Psoas muscle (tissue), 8 donors: ENCODE measurements around the gene TCEANC. TPM values are rescaled to one million over a fixed set of nuclear protein-coding genes. Genes with fewer than 3 reads are reported as not detected.

ENCODE experiments used
- ATAC-seq, 4 donors: fragments of 200-7000 bp; cut with Tn5 transposase; one replicate each; pipeline ENCODE4 v1.9.1; 2020; ENCODE audit warnings: moderate library complexity in 3 of 4, mild to moderate bottlenecking in 2 of 4
- DNase-seq, 2 donors: peaks; one replicate each; pipeline ENCODE4 v3.0.0-alpha.2; 2020
- H3K27ac ChIP-seq: fragments of 200-600 bp; one replicate; pipeline ENCODE4 v1.8.0; 2022
- H3K27me3 ChIP-seq, 3 donors: fragments of 200-600 bp in 1 of 3; one replicate each; pipeline versions ENCODE4 v1.6.1 to v1.8.0; 2013 to 2022; ENCODE audit warnings: low read length in 2 of 3, mild to moderate bottlenecking in 2 of 3, moderate library complexity in 1 of 3; ENCODE audit not compliant: insufficient read depth in 3 of 3
- H3K36me3 ChIP-seq, 2 donors: fragments of 200-600 bp in 1 of 2; one replicate each; pipeline versions ENCODE4 v1.6.1 to v1.8.0; 2013 to 2022; ENCODE audit warnings: low read depth in 1 of 2, mild to moderate bottlenecking in 1 of 2, moderate library complexity in 1 of 2; ENCODE audit not compliant: insufficient read depth in 1 of 2
- H3K4me1 ChIP-seq: fragments of 200-600 bp; one replicate; pipeline ENCODE4 v1.8.0; 2022
- H3K4me3 ChIP-seq: fragments of 200-600 bp; one replicate; pipeline ENCODE4 v1.8.0; 2022; ENCODE audit warnings: mild to moderate bottlenecking
- H3K9me3 ChIP-seq: fragments of 200-600 bp; one replicate; pipeline ENCODE4 v1.8.0; 2022
- CTCF ChIP-seq: fragments of 200-600 bp; IDR thresholded peaks from one replicate; pipeline ENCODE4 v1.8.0; 2022; ENCODE audit warnings: antibody characterized with exemption
- WGBS, 3 donors: extraction: QIAGEN DNeasy Blood & Tissue Kit; methylation state at CpG; one replicate each; pipeline versions ENCODE4 v1.1.6 to v1.1.7; 2013; 5-methylcytosine and 5-hydroxymethylcytosine counted together
- intact Hi-C, 2 donors: fragments of 100-400 bp; cut with DNase I; formaldehyde crosslinking; loops; one replicate each; pipeline versions ENCODE4 v1.11.0 to v1.14.2; 2022
- polyA plus RNA-seq, 3 donors: library from polyadenylated mRNA; stranded (reverse); fragments of 200-250 nt; gene quantifications; one replicate each; pipeline ENCODE4 v1.2.3, GENCODE V29; 2013
- total RNA-seq, 4 donors: library from RNA; stranded (reverse); fragmentation: NEBNext Ultra II Directional in 2 of 4; extraction: Animal tissue kit (Norgen Biotek cat#: 25700) in 2 of 4; gene quantifications; one replicate each; pipeline versions ENCODE4 v1.2.1 to v1.2.4, GENCODE V29; 2021 to 2023
- donor health status: healthy with polysubstance abuse.
- donor health status: DM: no; HTN: no; CAD: no; lungs with moderate emphysema.
- donor health status: Bipolar disorder and iron deficiency.
- donor health status: healthy.
- donor health status: DM: yes; HTN: yes; CAD: no.
- donor health status: DM: no; HTN: no; CAD: no.
- donor health status: DM: no; HTN: no; CAD: no.
- donor health status: DM: yes; HTN: yes; CAD: no.

TCEANC gene
- total and polyA plus RNA-seq, 7 donors = 0.95 to 5.2 (median 3.5) TPM

- intact Hi-C loops = loop anchor here in 1 of 2 donors (5.0 kb wide), 1 partner anchor 44 kb away; the partner anchor contains the start of genes OFD1 and TRAPPC2
- Histone ChIP-seq H3K36me3 (no peaks in the 10 kb centered on the region), H3K27me3 (peaks cover 0 to 8% (median 0%) of the 10 kb centered on the region in 3 donors), H3K4me1 (peaks cover 15% of the 10 kb centered on the region), H3K27ac (peak overlapping the region; percentile 89), H3K4me3 (peak overlapping the region; percentile 75), H3K9me3 (no peaks in the 10 kb centered on the region)
- 11 to 12% (median 12%) methylated on average over 13 of the region's 13 CpGs for WGBS, 3 donors
- ATAC-seq (no peak), DNase-seq (no peak)
- TF ChIP-seq CTCF = no peak
Observed at GRCh38 chrX:13688384-13688957, 35.5 kb downstream of the TCEANC start.

- Histone ChIP-seq H3K27ac (peak within 1 kb of the TSS; percentile 89), H3K27me3 (peaks cover 0 to 8% (median 0%) of the 10 kb centered on the region in 3 donors), H3K4me1 (peaks cover 22% of the 10 kb centered on the region), H3K36me3 (no peaks in the 10 kb centered on the region), H3K4me3 (peak within 1 kb of the TSS; percentile 75), H3K9me3 (no peaks in the 10 kb centered on the region)
- no peak for TF ChIP-seq CTCF
- DNase-seq = peak; percentile 86 to 90
- WGBS, 3 donors = 0 to 2% (median 1%) methylated on average over 39 to 67 of the region's 68 CpGs
- intact Hi-C loops = loop anchor here in 1 of 2 donors (5.0 kb wide), 1 partner anchor 43 kb away; the partner anchor contains the start of genes OFD1 and TRAPPC2
- ATAC-seq = peak; percentile 94 to 97 (median 96)
Observed at GRCh38 chrX:13688958-13689740, 36.2 kb downstream of the TCEANC start, which contains the start of gene RAB9A. RAB9A (plus strand) TSS chrX:13689128; CDS start chrX:13708747, 19,619 bp downstream.

GRCh38 chrX:13689741-13690211, 36.8 kb downstream of the TCEANC start:
- no peak for DNase-seq

GRCh38 chrX:13690836-13691235, 37.9 kb downstream of the TCEANC start:
- Histone ChIP-seq H3K27ac (peak overlapping the region; percentile 89), H3K9me3 (no peaks in the 10 kb centered on the region), H3K4me1 (peaks cover 24% of the 10 kb centered on the region), H3K4me3 (peak overlapping the region; percentile 75), H3K36me3 (no peaks in the 10 kb centered on the region), H3K27me3 (peaks cover 0 to 5% (median 0%) of the 10 kb centered on the region in 3 donors)
- no peak for TF ChIP-seq CTCF
- ATAC-seq (no peak), DNase-seq (no peak)
- 52 to 70% (median 53%) methylated on average over 3 of the region's 3 CpGs for WGBS, 3 donors
- intact Hi-C loops = no loop called here

More at GRCh38 chrX:13689741-13690211, 36.8 kb downstream of the TCEANC start:
- H3K4me1 ChIP-seq = peaks cover 24% of the 10 kb centered on the region
- no peaks in the 10 kb centered on the region for H3K9me3 ChIP-seq
- H3K36me3 ChIP-seq = no peaks in the 10 kb centered on the region
- peaks cover 0 to 8% (median 0%) of the 10 kb centered on the region in 3 donors for H3K27me3 ChIP-seq
- WGBS, 3 donors = 0 to 6% (median 2%) methylated on average over 16 of the region's 16 CpGs
- TF ChIP-seq CTCF = no peak
- intact Hi-C loops = loop anchor here in 1 of 2 donors (5.0 kb wide), 1 partner anchor 43 kb away; the partner anchor contains the start of genes OFD1 and TRAPPC2
- ATAC-seq = no peak
- H3K27ac ChIP-seq = peak overlapping the region; percentile 89
- H3K4me3 ChIP-seq = peak overlapping the region; percentile 75
